GM21360 (cell line): ENCODE results near the gene TRPM6.
"Not testable (repeated sequence)": the region's sequence is repeated elsewhere in the genome, so short reads cannot be mapped to it uniquely, and the experiment has no call there.

Experiments used
- ATAC-seq: cut with Tn5 transposase; IDR thresholded peaks from one replicate; pipeline ENCODE4 v1.9.1; 2021; ENCODE audit warnings: mild to moderate bottlenecking, moderate library complexity; ENCODE audit not compliant: unreplicated experiment

TRPM6 gene

GRCh38 chr9:74860247-74860646, 27.5 kb downstream of the TRPM6 start:
- ATAC-seq, result not testable (repeated sequence)

GRCh38 chr9:74859786-74860185, 27.9 kb downstream of the TRPM6 start:
- no peak for ATAC-seq

DNA sequence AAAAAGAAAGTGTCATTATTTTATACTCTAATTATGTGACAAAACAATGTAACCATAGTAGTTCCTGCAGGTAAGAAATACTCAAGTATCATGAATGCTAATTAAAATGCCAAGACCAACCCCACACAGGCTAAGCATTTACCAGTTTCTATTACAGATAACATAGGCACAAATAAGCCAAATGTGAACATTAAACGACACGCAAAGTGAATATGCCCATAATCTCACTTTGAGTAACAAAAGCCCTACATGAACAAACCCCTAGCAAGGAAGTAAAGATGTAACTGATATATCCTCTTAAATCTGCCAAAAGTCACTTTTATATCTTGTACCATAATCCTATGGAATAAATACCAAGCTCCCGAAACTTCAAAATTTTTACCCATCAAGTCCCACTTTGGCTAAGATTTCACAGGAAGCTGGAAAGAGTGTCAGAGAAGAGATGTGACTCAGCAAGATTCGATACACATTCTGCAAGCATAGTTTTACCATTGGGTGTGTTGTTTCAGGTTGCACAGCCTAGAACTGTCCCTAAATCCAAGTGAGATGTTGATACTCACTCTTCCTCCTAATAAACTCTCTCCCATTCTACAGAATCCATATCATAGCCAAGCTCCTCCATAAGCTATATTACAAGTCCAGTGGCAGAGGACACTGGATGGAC, 28.8 kb downstream of the TRPM6 start:
- no peak for ATAC-seq

- ATAC-seq, result no peak
Observed at GRCh38 chr9:74856989-74857388, 30.7 kb downstream of the TRPM6 start.

- ATAC-seq, result no peak
Observed at GRCh38 chr9:74855072-74855471, 32.6 kb downstream of the TRPM6 start.

DNA sequence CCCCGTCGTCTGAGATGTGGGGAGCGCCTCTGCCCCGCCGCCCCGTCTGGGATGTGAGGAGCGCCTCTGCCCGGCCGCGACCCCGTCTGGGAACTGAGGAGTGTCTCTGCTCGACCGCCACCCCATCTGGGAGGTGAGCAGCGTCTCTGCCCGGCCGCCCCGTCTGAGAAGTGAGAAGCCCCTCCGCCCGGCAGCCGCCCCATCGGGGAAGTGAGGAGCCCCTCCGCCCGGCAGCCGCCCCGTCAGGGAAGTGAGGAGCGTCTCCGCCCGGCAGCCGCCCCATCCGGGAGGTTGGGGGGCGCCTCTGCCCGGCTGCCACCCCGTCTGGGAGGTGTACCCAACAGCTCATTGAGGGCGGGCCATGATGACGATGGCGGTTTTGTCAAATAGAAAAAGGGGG, 34.7 kb downstream of the TRPM6 start:
- ATAC-seq, result not testable (repeated sequence)

- no peak for ATAC-seq
Observed at GRCh38 chr9:74848153-74848525, 39.6 kb downstream of the TRPM6 start.

GRCh38 chr9:74847478-74848152, 40.1 kb downstream of the TRPM6 start:
- ATAC-seq, result no peak

GRCh38 chr9:74846766-74847165, 41.0 kb downstream of the TRPM6 start:
- ATAC-seq, result no peak

GRCh38 chr9:74838351-74838750, 49.4 kb downstream of the TRPM6 start:
- no peak for ATAC-seq

DNA sequence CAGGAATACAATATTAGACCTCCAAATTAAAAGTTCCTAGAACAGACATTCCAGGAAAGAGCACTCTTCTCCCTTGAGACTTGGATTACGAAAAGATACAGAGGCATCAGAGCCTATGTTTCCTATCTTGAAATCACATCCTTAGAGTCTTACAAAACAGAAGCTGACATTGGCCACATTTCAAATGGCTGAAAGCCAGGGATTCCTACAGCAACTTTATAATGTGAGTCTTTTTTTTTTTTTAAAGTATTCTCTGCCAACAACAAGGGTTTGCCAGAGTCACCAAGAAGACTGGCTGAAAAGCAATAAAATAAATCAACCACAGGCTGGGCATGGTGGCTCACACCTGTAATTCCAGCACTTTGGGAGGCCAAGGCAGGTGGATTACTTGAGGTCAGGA, 63.1 kb downstream of the TRPM6 start:
- no peak for ATAC-seq

- ATAC-seq, result no peak
Observed at GRCh38 chr9:74821636-74822035, 66.1 kb downstream of the TRPM6 start.

DNA sequence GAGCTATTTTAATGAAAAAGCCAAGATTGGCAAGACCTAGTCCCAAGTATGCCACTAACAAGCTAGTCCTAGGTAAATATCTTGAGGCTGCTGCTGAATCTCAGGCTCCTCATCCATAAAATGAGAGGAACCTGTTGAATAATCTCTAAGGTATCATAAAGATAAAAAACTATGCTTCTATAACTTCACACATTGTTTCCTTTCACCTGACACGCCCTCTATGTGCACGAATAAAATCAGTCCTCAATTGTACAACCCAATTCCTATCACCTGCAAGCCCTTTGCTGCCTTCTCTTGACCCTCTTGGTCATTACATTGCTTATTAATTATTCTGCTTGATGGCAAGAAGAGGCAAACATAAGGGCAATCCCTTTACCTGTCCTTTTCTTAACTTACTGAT, 69.9 kb downstream of the TRPM6 start:
- no peak for ATAC-seq

GRCh38 chr9:74817281-74817810, 70.4 kb downstream of the TRPM6 start:
- no peak for ATAC-seq

- no peak for ATAC-seq
Observed at GRCh38 chr9:74810200-74810599, 77.5 kb downstream of the TRPM6 start.

GRCh38 chr9:74804018-74804385, 83.7 kb downstream of the TRPM6 start:
- ATAC-seq, result no peak

DNA sequence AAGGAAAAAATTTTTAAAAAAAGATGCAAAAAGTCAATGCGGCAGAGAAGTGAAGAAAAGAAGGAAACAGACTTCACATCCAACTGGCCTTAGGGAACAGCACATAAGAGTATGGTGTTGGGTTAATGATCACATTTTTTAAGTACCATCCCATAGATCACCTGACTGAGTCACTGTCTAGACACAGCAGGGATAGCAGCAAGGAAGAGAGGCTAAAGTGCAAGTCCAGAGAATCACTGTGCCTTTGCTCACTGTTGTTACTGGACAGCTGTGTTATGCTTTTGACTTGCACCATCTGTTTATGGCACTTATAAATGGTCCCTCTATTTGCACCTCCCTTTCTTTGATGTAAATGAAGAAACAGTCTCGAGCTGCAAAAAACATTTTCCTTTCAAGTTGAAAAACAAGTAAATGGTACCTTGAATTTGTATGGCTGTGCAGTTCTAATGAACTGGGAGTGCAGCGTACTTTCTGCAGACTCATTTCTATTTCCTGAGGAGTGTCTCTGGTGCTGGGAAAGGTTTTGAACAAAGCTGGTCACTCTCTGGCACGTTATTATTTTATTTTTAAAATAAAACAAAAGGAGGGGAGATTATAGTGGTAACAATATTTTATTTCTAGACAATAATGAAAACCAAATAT, 84.2 kb downstream of the TRPM6 start:
- no peak for ATAC-seq

- no peak for ATAC-seq
Observed at GRCh38 chr9:74800226-74800625, 87.5 kb downstream of the TRPM6 start.

DNA sequence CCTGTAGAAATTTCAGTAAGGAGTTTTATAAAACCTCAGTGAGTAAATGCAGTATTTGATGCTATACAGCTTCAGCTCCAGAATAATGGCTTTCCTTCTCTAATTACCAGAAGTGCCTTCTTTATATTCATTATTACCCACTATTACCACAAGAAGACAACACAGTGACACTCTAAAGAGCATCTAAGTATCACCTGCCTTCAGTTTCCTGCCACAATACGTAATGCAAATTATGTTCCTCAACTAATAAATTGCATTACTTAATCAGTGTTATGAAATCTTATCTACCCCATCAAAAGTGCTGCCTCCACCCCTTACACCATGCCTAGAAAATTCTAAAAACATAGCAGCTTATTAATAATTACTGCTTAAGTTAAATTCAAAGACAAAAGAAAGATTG, 91.9 kb downstream of the TRPM6 start:
- ATAC-seq, result no peak

DNA sequence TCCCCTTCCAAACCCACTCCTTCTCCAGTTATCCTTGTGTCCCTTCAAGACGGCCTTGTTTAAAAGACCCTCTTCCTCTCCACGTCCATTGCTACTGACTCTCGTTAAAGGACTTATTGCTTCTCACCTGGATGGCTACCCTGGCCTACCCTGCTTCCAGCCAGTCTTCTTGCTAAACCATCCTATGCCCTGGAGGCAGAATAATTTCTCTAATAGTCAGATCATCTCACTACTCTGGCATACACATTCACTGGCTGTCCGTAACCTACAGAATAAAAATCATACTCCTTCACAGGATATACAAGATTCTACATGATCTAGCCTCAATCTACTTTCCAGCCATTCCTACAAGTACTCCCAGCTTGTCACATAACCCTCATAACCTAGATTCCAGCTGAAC, 92.6 kb downstream of the TRPM6 start:
- ATAC-seq, result no peak

- ATAC-seq, result no peak
Observed at GRCh38 chr9:74784506-74784905, 103.2 kb downstream of the TRPM6 start.

- ATAC-seq, result no peak
Observed at GRCh38 chr9:74783408-74783807, 104.3 kb downstream of the TRPM6 start.
